ENCODE results near the gene DDIAS.
A peak's percentile ranks its signal among the peaks of the same experiment; 100 is the strongest.

The DDIAS gene

GRCh38 chr11:82872377-82873150 lies 29.0 kb upstream of the DDIAS start:
- no peaks in the 10 kb centered on the region for H3K27me3 Mint-ChIP-seq (ENCODE audit: low read depth)
- H3K36me3 Mint-ChIP-seq (ENCODE audit: low read depth): peaks cover 2% of the 10 kb centered on the region
- H3K4me1 Mint-ChIP-seq (ENCODE audit: low read depth): peaks cover 27% of the 10 kb centered on the region
- peaks cover 6% of the 10 kb centered on the region for H3K9me3 Mint-ChIP-seq
- H3K27ac Mint-ChIP-seq: no peak overlapping the region
- no peak overlapping the region for H3K4me3 Mint-ChIP-seq

DNA sequence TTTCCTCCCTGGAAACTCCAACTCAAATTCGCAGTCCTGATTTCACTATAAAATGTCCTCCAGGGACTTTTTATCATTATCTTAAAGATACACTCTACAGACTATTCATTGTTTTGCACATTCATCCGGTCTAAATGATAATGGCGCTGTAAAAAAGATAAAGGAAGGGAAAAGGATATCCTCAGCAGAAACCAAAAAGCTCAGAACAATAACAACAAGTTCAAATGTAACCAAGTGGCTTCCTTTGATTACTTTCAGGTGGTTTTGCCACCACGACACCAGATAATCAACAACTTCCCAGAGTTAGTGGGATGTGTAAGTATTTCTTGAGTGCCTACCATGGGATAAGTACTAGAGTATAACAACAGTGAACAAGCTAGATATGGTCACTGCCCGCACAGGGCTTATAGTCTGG lies 27.6 kb upstream of the DDIAS start:
- peaks cover 9% of the 10 kb centered on the region for H3K36me3 Mint-ChIP-seq (ENCODE audit: low read depth)
- H3K9me3 Mint-ChIP-seq: peaks cover 16% of the 10 kb centered on the region
- H3K4me1 Mint-ChIP-seq (ENCODE audit: low read depth): peaks cover 25% of the 10 kb centered on the region
- no peak overlapping the region for H3K4me3 Mint-ChIP-seq
- H3K27ac Mint-ChIP-seq: peak overlapping the region; percentile 1
- H3K27me3 Mint-ChIP-seq (ENCODE audit: low read depth): no peaks in the 10 kb centered on the region

GRCh38 chr11:82874646-82875523 lies 26.7 kb upstream of the DDIAS start:
- peak overlapping the region; percentile 64 for H3K27ac Mint-ChIP-seq
- H3K9me3 Mint-ChIP-seq: peaks cover 16% of the 10 kb centered on the region
- peaks cover 25% of the 10 kb centered on the region for H3K4me1 Mint-ChIP-seq (ENCODE audit: low read depth)
- peaks cover 13% of the 10 kb centered on the region for H3K36me3 Mint-ChIP-seq (ENCODE audit: low read depth)
- no peak overlapping the region for H3K4me3 Mint-ChIP-seq
- no peaks in the 10 kb centered on the region for H3K27me3 Mint-ChIP-seq (ENCODE audit: low read depth)

DNA sequence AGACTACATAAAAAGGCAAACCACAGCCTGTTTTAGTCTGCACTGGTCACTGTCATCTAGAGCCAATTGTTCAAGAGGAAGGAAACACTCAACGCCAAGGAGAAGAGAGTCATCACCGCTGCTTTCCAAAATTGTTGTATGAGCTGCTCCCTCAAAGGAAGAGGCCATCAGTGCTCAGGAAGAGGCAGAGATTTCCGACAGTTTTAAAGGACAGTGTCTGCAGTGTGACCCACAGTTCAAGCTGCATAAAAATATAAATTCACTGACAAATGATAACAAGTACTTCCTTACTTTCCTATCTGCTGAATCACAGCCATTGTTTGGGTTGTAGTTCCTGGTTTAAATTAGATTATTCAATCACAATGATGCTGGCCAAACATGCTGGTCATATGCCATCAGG lies 17.7 kb upstream of the DDIAS start:
- Mint-ChIP-seq H3K27ac (no peak overlapping the region), H3K36me3 (ENCODE audit: low read depth) (peaks cover 12% of the 10 kb centered on the region), H3K9me3 (peaks cover 3% of the 10 kb centered on the region), H3K4me3 (no peak overlapping the region), H3K4me1 (ENCODE audit: low read depth) (no peaks in the 10 kb centered on the region), H3K27me3 (ENCODE audit: low read depth) (no peaks in the 10 kb centered on the region)

DNA sequence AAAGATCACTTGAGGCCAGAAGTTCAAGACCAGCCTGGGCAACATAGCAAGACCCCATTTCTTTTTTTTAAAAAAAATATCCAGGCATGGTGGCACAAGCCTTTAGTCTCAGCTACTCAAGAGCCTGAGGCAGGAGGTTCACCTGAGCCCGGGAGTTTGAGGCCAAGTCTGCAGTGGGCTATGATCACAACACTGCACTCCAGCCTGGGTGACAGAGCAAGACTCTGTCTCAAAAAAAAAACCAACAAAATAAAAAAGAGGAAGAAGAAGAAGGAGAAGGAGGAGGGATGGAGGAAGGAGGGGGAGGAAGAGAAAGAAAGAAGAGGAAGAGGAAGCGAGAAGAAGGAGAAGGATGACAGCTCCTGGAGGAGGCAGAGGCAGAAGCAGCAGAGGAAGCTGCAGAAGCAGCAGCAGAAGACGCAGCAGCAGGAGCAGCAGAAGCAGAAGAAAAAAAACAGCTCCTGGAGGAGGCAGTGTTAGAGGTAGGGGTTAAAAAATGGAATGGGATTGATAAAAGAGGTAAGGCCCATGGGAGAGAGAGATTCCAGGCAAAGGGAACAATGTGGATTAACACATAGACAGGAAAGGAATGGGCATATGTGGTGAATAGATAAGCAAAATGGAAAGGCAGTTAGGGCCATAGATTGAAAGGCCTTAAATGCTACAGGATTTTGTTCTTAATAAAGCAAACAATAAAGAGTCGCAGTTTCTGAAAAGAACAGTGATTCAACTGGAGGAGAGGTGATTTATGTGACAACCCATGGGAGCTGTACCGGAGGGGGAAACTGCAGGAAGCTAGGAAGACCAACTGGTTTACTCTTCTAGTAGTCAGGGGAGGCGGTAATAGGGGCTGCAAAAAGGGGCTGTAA lies 12.2 kb upstream of the DDIAS start:
- no peaks in the 10 kb centered on the region for H3K4me1 Mint-ChIP-seq (ENCODE audit: low read depth)
- H3K9me3 Mint-ChIP-seq: no peaks in the 10 kb centered on the region
- H3K27me3 Mint-ChIP-seq (ENCODE audit: low read depth): no peaks in the 10 kb centered on the region
- no peak overlapping the region for H3K4me3 Mint-ChIP-seq
- no peak overlapping the region for H3K27ac Mint-ChIP-seq
- no peaks in the 10 kb centered on the region for H3K36me3 Mint-ChIP-seq (ENCODE audit: low read depth)

DNA sequence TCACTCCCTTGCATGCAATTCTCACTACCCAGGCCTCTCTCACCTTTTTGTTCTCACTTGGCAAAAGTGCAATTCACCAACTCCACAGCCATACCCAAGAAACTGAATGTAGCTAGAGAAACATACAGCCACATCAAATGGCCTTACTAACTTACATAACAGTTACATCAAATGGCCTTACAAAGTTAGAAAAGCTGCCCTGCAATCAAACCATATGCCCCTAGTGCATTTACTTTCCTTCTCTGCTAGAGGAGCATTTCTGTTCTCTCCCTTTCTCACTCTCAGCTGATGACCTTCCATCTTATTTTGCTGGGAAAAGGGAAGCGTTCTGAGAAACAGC lies 11.6 kb upstream of the DDIAS start:
- Mint-ChIP-seq H3K9me3 (no peaks in the 10 kb centered on the region), H3K36me3 (ENCODE audit: low read depth) (no peaks in the 10 kb centered on the region), H3K27me3 (ENCODE audit: low read depth) (no peaks in the 10 kb centered on the region), H3K27ac (no peak overlapping the region), H3K4me3 (no peak overlapping the region), H3K4me1 (ENCODE audit: low read depth) (no peaks in the 10 kb centered on the region)

- Mint-ChIP-seq H3K4me1 (ENCODE audit: low read depth) (peaks cover 5% of the 10 kb centered on the region), H3K9me3 (no peaks in the 10 kb centered on the region), H3K4me3 (no peak overlapping the region), H3K36me3 (ENCODE audit: low read depth) (no peaks in the 10 kb centered on the region), H3K27ac (no peak overlapping the region), H3K27me3 (ENCODE audit: low read depth) (no peaks in the 10 kb centered on the region)
These were observed 10.6 kb upstream of the DDIAS start for GRCh38 chr11:82890936-82891335.

DNA sequence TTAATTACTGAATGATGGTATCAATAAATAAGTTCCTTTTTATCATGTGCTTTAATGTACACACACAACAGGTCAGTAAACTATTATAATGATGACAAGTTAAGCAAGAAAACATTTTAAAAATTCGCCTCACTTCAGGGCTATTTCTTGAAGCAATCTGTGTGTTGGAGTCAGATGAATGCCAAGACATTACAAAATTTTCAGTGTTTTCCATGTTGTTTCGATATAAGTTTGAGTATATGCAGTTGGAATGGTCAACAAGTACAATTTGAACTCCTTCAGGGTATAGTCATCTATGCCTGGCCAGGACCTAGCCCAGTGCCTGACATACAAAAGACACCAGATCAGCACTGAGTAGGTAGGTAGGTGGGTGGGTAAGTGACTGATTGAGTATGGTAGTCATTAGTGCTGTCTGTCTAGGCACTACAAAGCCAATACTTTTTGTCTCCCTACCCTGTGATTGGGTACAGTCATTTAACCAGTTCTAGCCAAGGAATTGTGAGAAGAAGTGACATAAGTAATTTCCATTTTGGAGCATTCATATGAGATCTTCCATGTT lies 8.8 kb upstream of the DDIAS start:
- no peak overlapping the region for H3K27ac Mint-ChIP-seq
- no peaks in the 10 kb centered on the region for H3K27me3 Mint-ChIP-seq (ENCODE audit: low read depth)
- no peak overlapping the region for H3K4me3 Mint-ChIP-seq
- H3K36me3 Mint-ChIP-seq (ENCODE audit: low read depth): peaks cover 4% of the 10 kb centered on the region
- H3K9me3 Mint-ChIP-seq: no peaks in the 10 kb centered on the region
- peaks cover 11% of the 10 kb centered on the region for H3K4me1 Mint-ChIP-seq (ENCODE audit: low read depth)

DNA sequence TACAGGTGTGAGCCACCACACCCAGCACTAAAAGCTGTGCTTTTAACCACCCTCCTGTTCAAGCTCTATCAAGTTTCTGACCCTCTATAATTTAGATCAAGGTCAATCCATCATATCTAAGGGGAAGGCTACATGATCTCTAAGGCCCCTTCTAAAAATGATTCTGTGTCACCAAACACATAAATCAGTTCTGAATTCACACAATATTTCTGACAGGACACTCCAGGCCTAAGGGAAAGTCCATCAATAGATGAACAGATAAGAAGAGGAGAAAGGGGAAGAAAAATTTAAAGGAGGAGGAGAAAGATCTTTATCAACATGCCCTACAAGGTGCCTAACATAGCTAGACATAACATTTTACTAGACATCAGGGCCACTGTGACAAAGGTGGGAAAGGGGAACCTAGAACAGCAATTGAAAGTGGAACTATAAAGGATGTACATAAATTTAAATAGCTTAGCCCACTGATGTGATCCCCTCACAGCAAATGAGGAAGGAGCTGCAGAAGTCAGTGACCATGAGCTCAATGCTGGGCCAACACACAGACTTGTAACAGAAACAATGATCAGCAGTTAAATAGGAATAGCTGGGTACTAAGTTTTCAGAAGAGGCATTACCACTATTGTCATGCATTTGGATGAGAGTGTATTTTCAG lies 6.0 kb upstream of the DDIAS start:
- Mint-ChIP-seq H3K4me1 (ENCODE audit: low read depth) (peaks cover 24% of the 10 kb centered on the region), H3K27ac (no peak overlapping the region), H3K9me3 (no peaks in the 10 kb centered on the region), H3K4me3 (no peak overlapping the region), H3K27me3 (ENCODE audit: low read depth) (no peaks in the 10 kb centered on the region), H3K36me3 (ENCODE audit: low read depth) (peaks cover 4% of the 10 kb centered on the region)

DNA sequence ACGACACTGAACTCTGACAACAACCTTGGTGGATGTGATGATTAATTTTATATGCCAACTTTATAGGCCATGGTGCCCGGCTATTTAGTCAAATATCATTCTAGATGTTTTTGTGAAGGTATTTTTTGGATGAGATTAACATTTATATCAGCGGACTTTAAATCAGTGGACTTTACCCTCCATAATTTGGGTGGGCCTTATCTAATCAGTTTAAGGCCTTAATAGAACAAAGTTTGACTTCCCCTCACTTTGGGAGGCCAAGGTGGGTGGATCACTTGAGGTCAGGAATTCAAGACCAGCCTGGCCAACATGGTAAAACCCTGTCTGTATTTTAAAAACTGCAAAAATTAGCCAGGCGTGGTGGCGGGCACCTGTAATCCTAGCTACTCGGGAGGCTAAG lies 5.4 kb upstream of the DDIAS start:
- Mint-ChIP-seq H3K27me3 (ENCODE audit: low read depth) (no peaks in the 10 kb centered on the region), H3K4me3 (no peak overlapping the region), H3K27ac (no peak overlapping the region), H3K4me1 (ENCODE audit: low read depth) (peaks cover 26% of the 10 kb centered on the region), H3K36me3 (ENCODE audit: low read depth) (peaks cover 4% of the 10 kb centered on the region), H3K9me3 (no peaks in the 10 kb centered on the region)

GRCh38 chr11:82898241-82898640 lies 3.3 kb upstream of the DDIAS start:
- Mint-ChIP-seq H3K4me1 (ENCODE audit: low read depth) (peaks cover 40% of the 10 kb centered on the region), H3K27ac (no peak overlapping the region), H3K4me3 (no peak overlapping the region)

GRCh38 chr11:82899186-82899820 lies 2.2 kb upstream of the DDIAS start:
- Mint-ChIP-seq H3K36me3 (ENCODE audit: low read depth) (peaks cover 4% of the 10 kb centered on the region), H3K4me3 (peak overlapping the region; percentile 97), H3K27ac (peak overlapping the region; percentile 99), H3K4me1 (ENCODE audit: low read depth) (peaks cover 47% of the 10 kb centered on the region), H3K27me3 (ENCODE audit: low read depth) (no peaks in the 10 kb centered on the region), H3K9me3 (no peaks in the 10 kb centered on the region)

More at GRCh38 chr11:82898241-82898640, 3.3 kb upstream of the DDIAS start:
- Mint-ChIP-seq H3K27me3 (ENCODE audit: low read depth) (no peaks in the 10 kb centered on the region), H3K9me3 (no peaks in the 10 kb centered on the region), H3K36me3 (ENCODE audit: low read depth) (peaks cover 4% of the 10 kb centered on the region)

DNA sequence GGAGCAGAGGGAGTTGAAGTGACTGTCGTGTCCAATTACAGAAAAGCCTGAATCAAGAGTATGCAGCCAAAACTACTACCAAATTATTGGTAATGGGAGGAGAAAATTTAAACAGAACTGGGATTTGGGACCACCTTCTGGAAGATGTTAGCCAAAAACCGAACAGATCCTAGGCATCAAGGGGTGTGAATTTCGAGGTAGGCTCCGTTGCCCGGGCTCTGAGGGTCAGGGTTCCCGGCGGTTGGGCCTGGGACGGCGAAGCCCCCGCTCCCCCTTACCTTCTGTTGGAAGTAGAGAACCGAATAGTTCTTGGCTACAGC lies 1.6 kb upstream of the DDIAS start:
- Mint-ChIP-seq H3K9me3 (no peaks in the 10 kb centered on the region), H3K4me1 (ENCODE audit: low read depth) (peaks cover 47% of the 10 kb centered on the region)

More for the DNA sequence above, 1.6 kb upstream of the DDIAS start:
- Mint-ChIP-seq H3K27me3 (ENCODE audit: low read depth) (no peaks in the 10 kb centered on the region), H3K27ac (peak overlapping the region; percentile 99), H3K4me3 (peak overlapping the region; percentile 97), H3K36me3 (ENCODE audit: low read depth) (peaks cover 4% of the 10 kb centered on the region)

Measured in T-helper 1 cell treated with Interleukin-12 subunit alpha and Interleukin-12 subunit beta and Interleukin-4 antibody, amounts not matched to agents 30 μg/mL and 1 μg/mL, for 36 hours (primary cell).